ENCODE measurements around the gene NDUFB8. TPM values are rescaled to one million over a fixed set of nuclear protein-coding genes. Genes with fewer than 3 reads are reported as not detected.

The NDUFB8 gene
- total RNA-seq, 1 experiment from 2014 or later: 297 TPM

DNA sequence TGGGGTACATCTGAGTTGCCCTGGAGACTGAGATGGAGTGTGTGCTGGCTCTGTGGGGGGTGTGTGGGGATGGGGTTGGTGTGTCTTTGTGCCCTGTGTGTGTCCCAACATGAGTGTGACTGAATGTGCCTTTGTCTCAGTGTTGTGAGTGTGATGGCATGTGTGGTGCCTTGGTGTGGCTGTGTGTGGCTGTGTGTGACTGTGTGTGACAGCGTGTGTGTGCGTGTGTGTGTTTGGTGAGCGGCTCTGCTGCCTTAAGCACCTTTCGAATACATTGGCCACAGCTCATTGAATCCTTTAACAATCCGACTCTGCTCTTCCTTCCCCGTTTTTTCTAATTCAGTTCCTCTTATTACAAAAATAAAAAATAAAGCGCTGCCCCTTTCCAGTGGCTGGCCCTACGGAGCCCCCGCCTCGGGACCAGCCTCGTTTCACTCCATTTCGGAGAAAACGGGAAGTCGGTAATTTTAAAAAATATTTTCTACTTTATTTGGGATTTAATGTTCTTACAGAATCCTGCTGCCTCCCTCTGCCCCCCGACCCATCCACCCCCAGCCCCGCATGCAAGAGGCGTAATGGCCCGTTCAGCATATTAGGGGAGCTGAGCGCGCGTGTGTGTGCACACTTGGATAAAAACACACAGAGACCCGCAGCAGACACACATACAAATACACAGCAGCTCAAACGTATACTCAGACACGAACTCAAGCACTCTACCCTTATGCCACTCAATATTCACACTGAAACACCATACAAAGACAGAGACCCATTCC lies 41.6 kb upstream of the NDUFB8 start:
- no peak for DNase-seq (ENCODE audit: low spot score)
- no peak overlapping the region for H3K27ac ChIP-seq (ENCODE audit: low read depth, low read length, poor library complexity, severe bottlenecking)
- no peaks in the 10 kb centered on the region for H3K9me3 ChIP-seq (ENCODE audit: low read depth, low read length, poor library complexity, severe bottlenecking)
- H3K36me3 ChIP-seq (ENCODE audit: insufficient read depth, low read length, poor library complexity, severe bottlenecking): no peaks in the 10 kb centered on the region
- ChIA-PET POLR2A (ENCODE audit: low non-redundant PET) (no interaction called here), CTCF (interaction anchor here (0.7 kb wide), 1 partner anchor 8 kb away, joined by 3 read pairs; no protein-coding TSS in a partner anchor)
- intact Hi-C loops (cut with micrococcal nuclease; ENCODE audit: unreplicated experiment): no loop called here
- H3K4me3 ChIP-seq (ENCODE audit: low read depth, low read length, poor library complexity, severe bottlenecking): no peak overlapping the region
- BruUV-seq (replicated peaks): no TSS peak
- no peak for TF ChIP-seq EZH2 (IDR thresholded peaks at IDR 0.05; ENCODE audit: borderline replicate concordance, low read depth, low read length, poor library complexity, severe bottlenecking)
- TF ChIP-seq, protein P1, sequence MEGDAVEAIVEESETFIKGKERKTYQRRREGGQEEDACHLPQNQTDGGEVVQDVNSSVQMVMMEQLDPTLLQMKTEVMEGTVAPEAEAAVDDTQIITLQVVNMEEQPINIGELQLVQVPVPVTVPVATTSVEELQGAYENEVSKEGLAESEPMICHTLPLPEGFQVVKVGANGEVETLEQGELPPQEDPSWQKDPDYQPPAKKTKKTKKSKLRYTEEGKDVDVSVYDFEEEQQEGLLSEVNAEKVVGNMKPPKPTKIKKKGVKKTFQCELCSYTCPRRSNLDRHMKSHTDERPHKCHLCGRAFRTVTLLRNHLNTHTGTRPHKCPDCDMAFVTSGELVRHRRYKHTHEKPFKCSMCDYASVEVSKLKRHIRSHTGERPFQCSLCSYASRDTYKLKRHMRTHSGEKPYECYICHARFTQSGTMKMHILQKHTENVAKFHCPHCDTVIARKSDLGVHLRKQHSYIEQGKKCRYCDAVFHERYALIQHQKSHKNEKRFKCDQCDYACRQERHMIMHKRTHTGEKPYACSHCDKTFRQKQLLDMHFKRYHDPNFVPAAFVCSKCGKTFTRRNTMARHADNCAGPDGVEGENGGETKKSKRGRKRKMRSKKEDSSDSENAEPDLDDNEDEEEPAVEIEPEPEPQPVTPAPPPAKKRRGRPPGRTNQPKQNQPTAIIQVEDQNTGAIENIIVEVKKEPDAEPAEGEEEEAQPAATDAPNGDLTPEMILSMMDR (conservative IDR thresholded peaks at IDR 0.05; ENCODE audit: low read depth, low read length): no peak
- H3K4me1 ChIP-seq (ENCODE audit: insufficient read depth, low read length, poor library complexity, severe bottlenecking): no peaks in the 10 kb centered on the region
- H3K27me3 ChIP-seq (replicated peaks; ENCODE audit: insufficient read depth, low read depth, low read length, poor library complexity): peaks cover 33% of the 10 kb centered on the region

DNA sequence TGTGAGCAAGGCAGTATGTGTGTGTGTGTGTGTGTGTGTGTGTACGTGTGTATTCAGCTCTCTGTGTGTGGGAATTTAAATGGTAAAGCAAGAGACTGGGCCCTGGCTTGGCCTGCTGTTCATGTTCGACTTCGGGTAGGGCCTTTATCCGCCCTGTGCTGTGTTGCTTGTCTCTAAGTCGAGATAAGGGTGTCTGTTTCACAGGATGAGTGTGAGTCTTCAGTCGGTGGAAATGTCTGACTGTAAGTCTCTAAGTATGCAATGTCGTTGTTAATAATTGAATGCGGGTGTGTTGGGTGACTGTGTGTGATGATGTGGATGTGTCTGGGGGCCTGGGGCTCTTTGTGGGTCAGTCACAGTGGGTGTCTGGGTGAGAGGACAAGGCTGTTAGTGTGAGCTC lies 40.8 kb upstream of the NDUFB8 start:
- no peak for TF ChIP-seq EZH2 (IDR thresholded peaks at IDR 0.05; ENCODE audit: borderline replicate concordance, low read depth, low read length, poor library complexity, severe bottlenecking)
- TF ChIP-seq, protein P1 (conservative IDR thresholded peaks at IDR 0.05; ENCODE audit: low read depth, low read length): no peak
- Histone ChIP-seq H3K4me3 (ENCODE audit: low read depth, low read length, poor library complexity, severe bottlenecking) (no peak overlapping the region), H3K27me3 (replicated peaks; ENCODE audit: insufficient read depth, low read depth, low read length, poor library complexity) (peaks cover 36% of the 10 kb centered on the region), H3K36me3 (ENCODE audit: insufficient read depth, low read length, poor library complexity, severe bottlenecking) (no peaks in the 10 kb centered on the region), H3K4me1 (ENCODE audit: insufficient read depth, low read length, poor library complexity, severe bottlenecking) (no peaks in the 10 kb centered on the region), H3K27ac (ENCODE audit: low read depth, low read length, poor library complexity, severe bottlenecking) (no peak overlapping the region), H3K9me3 (ENCODE audit: low read depth, low read length, poor library complexity, severe bottlenecking) (no peaks in the 10 kb centered on the region)
- BruUV-seq (replicated peaks): no TSS peak
- ChIA-PET POLR2A (ENCODE audit: low non-redundant PET) (no interaction called here), CTCF (no interaction called here)
- DNase-seq (ENCODE audit: low spot score): no peak
- intact Hi-C loops (cut with micrococcal nuclease; ENCODE audit: unreplicated experiment): no loop called here

DNA sequence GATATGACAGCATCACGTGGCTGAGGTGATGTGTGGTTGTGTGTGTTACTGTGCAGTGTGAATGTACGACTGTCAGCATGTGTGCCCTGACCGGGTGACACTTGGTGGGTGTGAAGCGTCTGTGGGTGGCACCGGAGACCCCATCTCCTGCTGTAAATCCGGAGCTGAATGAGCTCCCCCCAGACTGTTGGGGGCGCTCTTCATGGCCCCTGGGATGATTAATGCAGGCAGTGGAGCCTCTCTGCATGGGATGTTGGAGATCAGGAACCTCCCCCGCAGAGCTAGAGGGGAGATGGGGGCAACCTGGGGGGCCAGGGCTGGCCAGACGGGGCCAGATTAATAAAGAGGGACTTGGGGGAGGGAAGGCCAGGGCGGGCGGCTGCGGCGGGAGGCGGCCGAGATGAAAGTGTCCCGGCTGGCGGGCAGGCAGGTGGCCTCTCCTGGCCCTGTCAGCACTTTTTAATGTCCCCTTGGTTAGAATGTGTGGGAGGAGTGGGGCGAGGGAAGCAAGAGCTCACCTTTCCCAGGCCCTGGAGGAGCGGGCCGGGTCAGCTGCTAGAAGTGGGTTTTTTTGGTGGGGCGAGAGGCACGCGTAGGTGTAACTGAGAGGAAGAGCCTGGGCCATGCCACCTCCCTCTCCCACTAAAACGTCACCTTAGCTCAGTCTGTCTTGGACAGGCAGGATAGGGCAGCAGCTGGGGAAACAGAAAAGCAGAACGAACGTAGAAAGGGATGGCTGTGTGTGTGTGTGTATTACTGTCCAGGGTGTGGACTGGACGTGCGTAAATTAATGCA lies 40.2 kb upstream of the NDUFB8 start:
- Histone ChIP-seq H3K27me3 (replicated peaks; ENCODE audit: insufficient read depth, low read depth, low read length, poor library complexity) (peaks cover 34% of the 10 kb centered on the region), H3K36me3 (ENCODE audit: insufficient read depth, low read length, poor library complexity, severe bottlenecking) (no peaks in the 10 kb centered on the region), H3K27ac (ENCODE audit: low read depth, low read length, poor library complexity, severe bottlenecking) (no peak overlapping the region), H3K4me1 (ENCODE audit: insufficient read depth, low read length, poor library complexity, severe bottlenecking) (no peaks in the 10 kb centered on the region), H3K9me3 (ENCODE audit: low read depth, low read length, poor library complexity, severe bottlenecking) (no peaks in the 10 kb centered on the region), H3K4me3 (ENCODE audit: low read depth, low read length, poor library complexity, severe bottlenecking) (no peak overlapping the region)
- TF ChIP-seq, protein P1 (conservative IDR thresholded peaks at IDR 0.05; ENCODE audit: low read depth, low read length): peak; percentile 41
- TF ChIP-seq EZH2 (IDR thresholded peaks at IDR 0.05; ENCODE audit: borderline replicate concordance, low read depth, low read length, poor library complexity, severe bottlenecking): no peak
- ChIA-PET POLR2A (ENCODE audit: low non-redundant PET) (no interaction called here), CTCF (interaction anchor here (0.6 kb wide), 1 partner anchor 97 kb away, joined by 3 read pairs; no protein-coding TSS in a partner anchor)
- DNase-seq (ENCODE audit: low spot score): no peak
- BruUV-seq (replicated peaks): no TSS peak
- intact Hi-C loops (cut with micrococcal nuclease; ENCODE audit: unreplicated experiment): no loop called here
